HG02588 (cell line): Measurements from ENCODE around the gene ZBTB42.
"Not testable (repeated sequence)": the region's sequence is repeated elsewhere in the genome, so short reads cannot be mapped to it uniquely, and the experiment has no call there.

ENCODE experiments used
- ATAC-seq: cut with Tn5 transposase; IDR thresholded peaks from one replicate; pipeline ENCODE4 v1.9.1; 2021; ENCODE audit warnings: mild to moderate bottlenecking, moderate library complexity; ENCODE audit not compliant: unreplicated experiment

ZBTB42 gene

GRCh38 chr14:104805941-104806624, 5.2 kb downstream of the ZBTB42 start:
- no peak for ATAC-seq

- ATAC-seq, result no peak
These were observed 5.9 kb downstream of the ZBTB42 start for GRCh38 chr14:104806625-104807465.

GRCh38 chr14:104808456-104808855, 7.6 kb downstream of the ZBTB42 start:
- ATAC-seq, result no peak

- ATAC-seq, result no peak
These were observed 9.4 kb downstream of the ZBTB42 start for GRCh38 chr14:104810316-104810715.

GRCh38 chr14:104813286-104813685, 12.4 kb downstream of the ZBTB42 start:
- no peak for ATAC-seq

GRCh38 chr14:104814701-104815100, 13.8 kb downstream of the ZBTB42 start:
- not testable (repeated sequence) for ATAC-seq

GRCh38 chr14:104816616-104816884, 15.6 kb downstream of the ZBTB42 start:
- no peak for ATAC-seq

- ATAC-seq, result no peak
These were observed 17.2 kb downstream of the ZBTB42 start for GRCh38 chr14:104817930-104818713.

GRCh38 chr14:104818714-104819161, 17.8 kb downstream of the ZBTB42 start:
- ATAC-seq, result no peak

GRCh38 chr14:104819361-104819781, 18.5 kb downstream of the ZBTB42 start:
- ATAC-seq, result no peak

- ATAC-seq, result no peak
These were observed 19.8 kb downstream of the ZBTB42 start for GRCh38 chr14:104820669-104821228.

- ATAC-seq, result no peak
These were observed 20.5 kb downstream of the ZBTB42 start for GRCh38 chr14:104821229-104821945.

- no peak for ATAC-seq
These were observed 21.2 kb downstream of the ZBTB42 start for GRCh38 chr14:104821971-104822608.

- ATAC-seq, result no peak
These were observed 22.1 kb downstream of the ZBTB42 start for GRCh38 chr14:104822821-104823615.

- ATAC-seq, result no peak
These were observed 23.6 kb downstream of the ZBTB42 start for GRCh38 chr14:104824353-104824997.

GRCh38 chr14:104826189-104826860, 25.4 kb downstream of the ZBTB42 start:
- ATAC-seq, result peak; percentile 76

- ATAC-seq, result no peak
These were observed 25.9 kb downstream of the ZBTB42 start for GRCh38 chr14:104826861-104827176.
